ENCODE measurements around the gene MBLAC1. TPM values are rescaled to one million over a fixed set of nuclear protein-coding genes. Genes with fewer than 3 reads are reported as not detected.
A peak's percentile ranks its signal among the peaks of the same experiment; 100 is the strongest.

The MBLAC1 gene
- total and polyA plus RNA-seq, 9 of the 15 experiments (the other 6 are each of a cell fraction or from before 2014, with no cell fraction given) = 0.03 to 3.1 (median 0.52) TPM

DNA sequence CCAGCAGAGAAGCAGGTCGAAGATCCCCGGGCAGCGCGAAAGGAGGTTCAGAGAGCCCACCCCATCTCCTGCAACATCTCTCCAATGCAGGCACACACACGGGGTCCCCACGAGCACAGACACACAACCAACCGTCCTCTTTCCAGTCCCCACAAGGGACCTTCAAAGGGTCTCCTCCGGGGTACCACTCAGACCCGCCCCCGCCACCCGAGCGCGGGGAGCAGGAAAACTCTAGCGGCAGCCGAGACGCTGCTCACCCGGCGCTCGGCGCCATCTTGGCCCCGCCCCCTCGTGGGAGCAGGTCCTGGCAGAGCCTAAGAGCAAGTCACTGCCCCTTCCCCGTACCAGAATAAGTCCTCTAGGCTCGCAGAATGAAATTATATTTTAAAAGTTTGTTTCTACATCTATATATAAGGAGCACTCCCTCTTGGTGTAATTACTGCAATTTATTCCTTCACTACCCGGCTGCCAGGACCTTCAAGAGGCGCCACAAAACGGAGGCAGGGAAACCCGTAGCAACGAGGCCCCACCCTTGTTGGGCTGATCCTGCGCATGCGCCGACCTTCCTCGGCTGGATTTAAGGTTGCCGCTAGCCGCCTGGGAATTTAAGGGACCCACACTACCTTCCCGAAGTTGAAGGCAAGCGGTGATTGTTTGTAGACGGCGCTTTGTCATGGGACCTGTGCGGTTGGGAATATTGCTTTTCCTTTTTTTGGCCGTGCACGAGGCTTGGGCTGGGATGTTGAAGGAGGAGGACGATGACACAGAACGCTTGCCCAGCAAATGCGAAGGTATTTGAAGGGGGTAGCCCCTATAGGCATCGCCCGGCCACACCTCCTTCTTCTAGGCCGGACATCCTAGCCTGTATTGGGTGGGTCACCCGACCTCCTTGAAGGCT lies 7.4 kb upstream of the MBLAC1 start, which contains the start of the genes CNPY4 and TAF6 (continued):
- TF ChIP-seq ATF1 (CRISPR knock-in tag; IDR thresholded peaks at IDR 0.05) (no peak), ATF1 (tag; IDR thresholded peaks at IDR 0.05) (peak; percentile 84), U2AF1 (optimal IDR thresholded peaks at IDR 0.05; ENCODE audit: low read depth, low read length) (no peak), ZNF584 (CRISPR knock-in tag; IDR thresholded peaks at IDR 0.05; ENCODE audit: low read depth) (no peak), CGGBP1 (CRISPR knock-in tag; IDR thresholded peaks at IDR 0.05) (peak; percentile 74; the same call in 1 of the 2 replicates), RUNX1 (IDR thresholded peaks at IDR 0.05; ENCODE audit: low read depth) (no peak), DIDO1 (tag; IDR thresholded peaks at IDR 0.05; ENCODE audit: low read depth) (peak; percentile 66), ZNF398 (CRISPR knock-in tag; IDR thresholded peaks at IDR 0.05) (no peak), OTX1 (CRISPR knock-in tag; IDR thresholded peaks at IDR 0.05) (peak; percentile 82; the same call in 1 of the 2 replicates), RBM34 (IDR thresholded peaks at IDR 0.05; ENCODE audit: borderline replicate concordance, insufficient read depth, low read length) (no peak), ZNF436 (CRISPR knock-in tag; IDR thresholded peaks at IDR 0.05) (no peak), ZNF766 (CRISPR knock-in tag; conservative IDR thresholded peaks at IDR 0.05) (peak; percentile 81; the same call in 1 of the 2 replicates), ZNF23 (CRISPR knock-in tag; IDR thresholded peaks at IDR 0.05) (0 out of 2 replicates have a peak, but pooled peaks have one; percentile 65), ZBTB17 (CRISPR knock-in tag; IDR thresholded peaks at IDR 0.05) (peak; percentile 73), NR2C1 (IDR thresholded peaks at IDR 0.05) (peak; percentile 45; the same call in 1 of the 2 replicates), NR2C1 (tag; IDR thresholded peaks at IDR 0.05) (0 out of 2 replicates have a peak, but pooled peaks have one; percentile 22), NFE2 (IDR thresholded peaks at IDR 0.05; ENCODE audit: low read depth) (no peak)
- TF ChIP-seq, protein P1, sequence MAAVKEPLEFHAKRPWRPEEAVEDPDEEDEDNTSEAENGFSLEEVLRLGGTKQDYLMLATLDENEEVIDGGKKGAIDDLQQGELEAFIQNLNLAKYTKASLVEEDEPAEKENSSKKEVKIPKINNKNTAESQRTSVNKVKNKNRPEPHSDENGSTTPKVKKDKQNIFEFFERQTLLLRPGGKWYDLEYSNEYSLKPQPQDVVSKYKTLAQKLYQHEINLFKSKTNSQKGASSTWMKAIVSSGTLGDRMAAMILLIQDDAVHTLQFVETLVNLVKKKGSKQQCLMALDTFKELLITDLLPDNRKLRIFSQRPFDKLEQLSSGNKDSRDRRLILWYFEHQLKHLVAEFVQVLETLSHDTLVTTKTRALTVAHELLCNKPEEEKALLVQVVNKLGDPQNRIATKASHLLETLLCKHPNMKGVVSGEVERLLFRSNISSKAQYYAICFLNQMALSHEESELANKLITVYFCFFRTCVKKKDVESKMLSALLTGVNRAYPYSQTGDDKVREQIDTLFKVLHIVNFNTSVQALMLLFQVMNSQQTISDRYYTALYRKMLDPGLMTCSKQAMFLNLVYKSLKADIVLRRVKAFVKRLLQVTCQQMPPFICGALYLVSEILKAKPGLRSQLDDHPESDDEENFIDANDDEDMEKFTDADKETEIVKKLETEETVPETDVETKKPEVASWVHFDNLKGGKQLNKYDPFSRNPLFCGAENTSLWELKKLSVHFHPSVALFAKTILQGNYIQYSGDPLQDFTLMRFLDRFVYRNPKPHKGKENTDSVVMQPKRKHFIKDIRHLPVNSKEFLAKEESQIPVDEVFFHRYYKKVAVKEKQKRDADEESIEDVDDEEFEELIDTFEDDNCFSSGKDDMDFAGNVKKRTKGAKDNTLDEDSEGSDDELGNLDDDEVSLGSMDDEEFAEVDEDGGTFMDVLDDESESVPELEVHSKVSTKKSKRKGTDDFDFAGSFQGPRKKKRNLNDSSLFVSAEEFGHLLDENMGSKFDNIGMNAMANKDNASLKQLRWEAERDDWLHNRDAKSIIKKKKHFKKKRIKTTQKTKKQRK (IDR thresholded peaks at IDR 0.05; ENCODE audit: borderline replicate concordance, low read depth, low read length) = no peak
- TF ChIP-seq, protein P2, sequence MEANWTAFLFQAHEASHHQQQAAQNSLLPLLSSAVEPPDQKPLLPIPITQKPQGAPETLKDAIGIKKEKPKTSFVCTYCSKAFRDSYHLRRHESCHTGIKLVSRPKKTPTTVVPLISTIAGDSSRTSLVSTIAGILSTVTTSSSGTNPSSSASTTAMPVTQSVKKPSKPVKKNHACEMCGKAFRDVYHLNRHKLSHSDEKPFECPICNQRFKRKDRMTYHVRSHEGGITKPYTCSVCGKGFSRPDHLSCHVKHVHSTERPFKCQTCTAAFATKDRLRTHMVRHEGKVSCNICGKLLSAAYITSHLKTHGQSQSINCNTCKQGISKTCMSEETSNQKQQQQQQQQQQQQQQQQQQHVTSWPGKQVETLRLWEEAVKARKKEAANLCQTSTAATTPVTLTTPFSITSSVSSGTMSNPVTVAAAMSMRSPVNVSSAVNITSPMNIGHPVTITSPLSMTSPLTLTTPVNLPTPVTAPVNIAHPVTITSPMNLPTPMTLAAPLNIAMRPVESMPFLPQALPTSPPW (CRISPR knock-in tag; IDR thresholded peaks at IDR 0.05) = peak; percentile 95
- TF ChIP-seq, protein P3, sequence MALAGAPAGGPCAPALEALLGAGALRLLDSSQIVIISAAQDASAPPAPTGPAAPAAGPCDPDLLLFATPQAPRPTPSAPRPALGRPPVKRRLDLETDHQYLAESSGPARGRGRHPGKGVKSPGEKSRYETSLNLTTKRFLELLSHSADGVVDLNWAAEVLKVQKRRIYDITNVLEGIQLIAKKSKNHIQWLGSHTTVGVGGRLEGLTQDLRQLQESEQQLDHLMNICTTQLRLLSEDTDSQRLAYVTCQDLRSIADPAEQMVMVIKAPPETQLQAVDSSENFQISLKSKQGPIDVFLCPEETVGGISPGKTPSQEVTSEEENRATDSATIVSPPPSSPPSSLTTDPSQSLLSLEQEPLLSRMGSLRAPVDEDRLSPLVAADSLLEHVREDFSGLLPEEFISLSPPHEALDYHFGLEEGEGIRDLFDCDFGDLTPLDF (CRISPR knock-in tag; IDR thresholded peaks at IDR 0.05) = peak; percentile 86
